ENCODE data around the gene AGPAT2.

AGPAT2 gene

DNA sequence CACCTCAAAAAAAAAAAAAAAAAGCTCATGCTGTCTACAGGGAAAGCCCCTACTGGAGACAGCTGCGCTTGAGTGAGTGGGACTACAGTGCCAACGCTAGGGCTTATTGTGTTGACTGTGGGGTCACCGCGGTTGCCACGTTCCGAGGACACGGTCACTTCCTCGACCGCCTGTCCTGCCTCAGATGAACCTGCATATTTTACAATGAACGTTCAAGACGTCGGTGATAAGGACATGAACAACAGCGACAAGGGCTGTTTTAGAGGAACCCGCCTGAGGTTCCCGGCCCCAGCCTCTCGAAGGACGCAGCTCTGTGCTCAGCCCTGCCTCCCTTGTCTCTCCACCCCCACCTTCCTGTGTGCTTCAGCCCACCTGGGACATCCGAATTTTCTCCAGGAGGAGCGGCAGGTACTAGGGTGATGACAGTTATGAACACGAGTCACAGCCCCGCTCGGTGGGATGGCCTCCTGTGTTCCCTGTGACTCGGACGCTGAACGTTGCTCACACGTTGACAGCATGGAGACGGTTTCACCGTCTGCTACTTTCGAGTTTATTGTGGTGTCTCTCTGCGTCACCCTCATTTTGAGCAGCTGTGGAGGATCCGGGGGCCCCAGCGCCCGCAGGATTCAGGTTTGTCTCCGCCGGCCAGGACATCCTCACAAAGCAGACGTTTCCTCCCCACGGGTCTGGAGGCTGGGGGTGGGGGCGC, 13.9 kb upstream of the AGPAT2 start:
- DNase-seq (ENCODE audit: low read depth, low spot score) = no peak

DNA sequence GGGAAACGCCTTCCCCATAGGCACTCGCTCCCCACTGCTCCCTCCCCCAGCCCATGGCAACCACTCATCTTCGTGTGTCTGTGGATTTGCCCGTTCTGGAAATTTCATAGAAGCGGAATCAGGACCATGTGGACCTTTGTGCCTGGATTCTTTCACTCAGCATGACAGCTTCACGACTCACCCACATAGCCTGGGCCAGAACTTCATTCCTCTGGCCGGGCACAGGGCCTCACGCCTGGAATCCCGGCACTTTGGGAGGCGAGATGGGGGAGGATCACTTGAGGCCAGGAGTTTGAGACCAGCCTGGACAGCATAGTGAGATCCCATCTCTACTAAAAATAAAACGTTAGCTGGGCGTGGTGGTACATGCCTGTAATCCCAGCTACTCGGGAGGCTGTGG, 13.0 kb upstream of the AGPAT2 start:
- DNase-seq (ENCODE audit: low read depth, low spot score) = no peak

DNA sequence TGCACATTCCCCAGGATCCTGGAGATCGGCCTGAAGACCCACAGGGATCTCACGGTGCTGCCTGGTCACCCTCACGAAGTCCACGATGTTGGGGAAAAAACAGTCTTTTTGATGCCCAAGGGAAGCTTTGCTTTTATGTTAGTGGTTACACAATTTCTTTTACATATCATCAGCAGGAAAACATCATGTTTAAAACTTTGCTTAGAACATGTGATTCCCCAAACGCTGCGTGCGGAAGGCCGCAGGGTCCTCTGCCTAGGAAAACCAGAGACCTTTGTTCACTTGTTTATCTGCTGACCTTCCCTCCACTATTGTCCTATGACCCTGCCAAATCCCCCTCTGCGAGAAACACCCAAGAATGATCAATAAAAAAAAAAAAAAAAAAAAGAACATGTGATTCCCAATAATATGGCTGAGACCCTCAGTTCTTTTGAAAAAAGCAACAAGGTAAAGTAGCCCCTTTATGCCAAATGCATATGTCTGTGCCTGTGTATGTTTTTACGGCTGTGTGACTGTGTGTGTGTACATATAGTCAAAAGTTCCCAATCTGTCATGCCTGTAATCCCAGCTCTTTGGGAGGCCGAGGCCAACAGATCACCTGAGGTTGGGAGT, 11.5 kb upstream of the AGPAT2 start:
- no peak for DNase-seq (ENCODE audit: low read depth, low spot score)

GRCh38 chr9:136697821-136698526, 10.7 kb upstream of the AGPAT2 start:
- DNase-seq (ENCODE audit: low read depth, low spot score) = no peak

DNA sequence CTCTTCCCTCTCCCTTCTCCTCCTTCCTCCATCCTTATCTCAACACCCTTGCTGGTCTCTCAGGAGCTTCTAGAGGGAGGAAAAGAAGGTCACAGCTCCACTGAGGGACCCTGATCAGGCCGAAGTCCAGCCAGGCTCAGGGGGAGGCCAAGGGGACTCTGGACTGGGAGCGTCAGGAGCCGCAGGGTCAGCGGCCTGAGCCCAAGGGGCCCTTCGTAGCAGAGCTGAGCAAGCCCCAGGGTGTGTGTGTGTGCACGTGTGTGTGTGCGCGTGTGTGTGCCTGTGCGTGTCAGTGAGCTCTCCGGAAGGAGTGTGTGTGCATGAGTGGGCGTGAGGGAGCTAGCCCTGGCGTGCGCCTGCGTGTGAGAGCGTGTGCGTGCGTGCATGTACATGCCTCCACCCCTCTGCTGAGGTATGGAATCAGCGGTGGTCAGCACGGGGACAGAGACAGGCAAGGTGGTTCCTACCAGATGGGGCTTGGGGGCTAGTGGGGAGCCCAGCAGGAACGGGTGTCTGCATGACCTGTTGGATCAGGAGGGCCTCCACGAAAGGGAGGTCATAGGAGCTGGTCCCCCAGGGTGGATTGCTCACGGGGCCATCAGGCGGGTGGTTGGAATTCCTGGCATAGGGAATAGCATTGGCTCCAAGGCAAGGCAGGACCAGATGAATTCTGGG, 10.0 kb upstream of the AGPAT2 start:
- no peak for DNase-seq (ENCODE audit: low read depth, low spot score)

GRCh38 chr9:136696502-136696901, 9.2 kb upstream of the AGPAT2 start:
- DNase-seq (ENCODE audit: low read depth, low spot score) = no peak

DNA sequence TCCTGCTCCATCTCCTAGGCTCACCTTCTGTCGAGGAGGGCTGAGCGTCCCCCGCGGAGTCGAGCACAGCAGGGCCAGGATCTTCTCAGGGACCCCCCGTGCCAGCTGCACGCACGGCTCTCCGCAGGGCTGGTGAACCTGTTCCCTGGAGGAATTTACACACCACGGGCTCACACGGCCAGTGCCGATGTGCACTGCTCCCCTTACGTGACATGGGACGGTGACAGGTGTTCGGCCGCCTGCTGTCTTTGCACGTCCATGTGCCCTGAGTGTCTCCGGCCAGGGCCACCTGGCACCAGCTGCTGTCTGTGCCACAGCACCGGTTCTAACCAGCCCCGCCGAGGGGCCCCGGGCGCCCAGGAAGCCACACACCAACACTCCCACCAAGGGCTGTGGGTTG, 8.7 kb upstream of the AGPAT2 start:
- DNase-seq (ENCODE audit: low read depth, low spot score) = no peak

GRCh38 chr9:136695435-136695895, 8.2 kb upstream of the AGPAT2 start:
- no peak for DNase-seq (ENCODE audit: low read depth, low spot score)

DNA sequence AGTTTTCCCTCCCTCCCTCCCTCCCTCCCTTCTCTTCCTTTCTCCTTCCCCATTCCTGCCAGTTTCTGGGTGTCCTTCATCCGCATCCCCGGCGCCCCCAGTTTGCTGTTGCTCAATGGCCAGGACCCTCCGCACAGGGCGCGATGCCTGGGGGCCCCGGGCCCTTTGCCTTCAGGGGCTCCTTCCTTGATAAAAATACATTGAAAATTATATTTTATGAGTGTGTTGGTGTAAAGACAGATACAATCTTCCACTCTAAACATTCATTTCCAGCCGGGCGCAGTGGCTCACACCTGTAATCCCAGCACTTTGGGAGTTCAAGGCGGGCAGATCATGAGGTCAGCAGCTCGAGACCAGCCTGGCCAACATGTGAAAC, 7.6 kb upstream of the AGPAT2 start:
- no peak for DNase-seq (ENCODE audit: low read depth, low spot score)

- no peak for DNase-seq (ENCODE audit: low read depth, low spot score)
These were observed 7.1 kb upstream of the AGPAT2 start for GRCh38 chr9:136694163-136694871.

GRCh38 chr9:136693490-136694162, 6.4 kb upstream of the AGPAT2 start:
- DNase-seq (ENCODE audit: low read depth, low spot score) = no peak

DNA sequence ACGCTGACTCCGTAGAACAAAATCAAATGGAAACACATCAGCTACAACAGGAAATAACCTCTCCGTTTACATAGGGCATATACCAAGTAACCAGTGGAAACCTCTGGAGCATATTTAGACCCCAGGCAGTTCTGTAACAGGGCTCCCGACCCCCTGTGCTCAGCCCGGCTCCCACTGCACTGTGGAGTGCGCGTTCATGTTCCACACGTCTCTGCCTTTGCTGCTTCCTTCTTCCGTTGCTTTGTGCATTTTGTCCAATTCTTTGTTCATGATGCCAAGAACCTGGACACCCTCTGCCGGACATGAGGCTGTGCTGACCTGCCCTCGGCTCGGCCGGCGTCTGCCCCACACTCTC, 5.9 kb upstream of the AGPAT2 start:
- no peak for DNase-seq (ENCODE audit: low read depth, low spot score)

DNA sequence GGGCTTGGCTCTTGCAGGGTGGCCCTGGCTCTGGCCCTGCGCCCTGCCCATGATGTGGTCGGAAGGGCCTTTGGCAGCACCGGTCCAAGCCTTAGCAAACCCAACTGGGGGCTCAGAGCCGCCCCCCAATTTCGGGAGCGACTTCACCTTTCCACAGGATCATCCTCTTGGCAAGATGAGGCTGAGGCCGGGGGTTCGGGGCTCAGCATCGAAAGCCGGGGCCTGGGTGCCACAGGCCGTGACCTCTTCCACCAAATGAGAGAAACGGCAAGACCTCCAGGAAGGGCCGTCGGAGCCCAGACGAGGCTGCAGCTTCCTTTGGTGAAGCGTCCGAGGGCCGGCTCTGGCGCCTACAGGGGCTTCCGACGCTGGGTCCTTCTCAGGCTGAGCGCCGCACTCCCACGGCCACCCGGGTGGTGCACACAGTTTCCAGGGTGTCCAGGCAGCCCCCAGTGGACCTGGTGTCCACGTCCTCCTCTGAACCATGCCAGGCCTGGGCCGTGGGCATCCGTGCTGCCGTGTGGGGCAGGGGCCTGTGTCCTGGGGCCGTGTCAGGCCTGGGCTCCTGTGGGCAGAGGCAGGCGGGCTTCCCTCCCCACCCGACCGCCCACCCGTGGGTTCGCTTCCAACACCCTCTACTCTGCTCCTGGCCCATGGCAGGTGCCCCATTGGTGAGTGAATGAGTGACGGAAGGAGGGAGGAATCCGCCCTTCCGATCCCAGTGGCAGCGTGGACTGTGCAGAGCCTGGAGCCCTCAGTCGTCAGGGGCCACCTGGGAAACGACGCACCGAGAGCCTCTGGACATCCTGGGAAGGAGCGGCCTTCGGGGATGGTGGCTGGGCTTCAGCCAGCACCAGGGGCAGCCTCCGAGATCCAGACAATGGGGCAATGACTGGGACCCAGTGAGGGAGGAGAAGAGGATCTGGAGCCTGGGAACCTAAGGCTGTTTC, 5.2 kb upstream of the AGPAT2 start:
- no peak for DNase-seq (ENCODE audit: low read depth, low spot score)

GRCh38 chr9:136691316-136692184, 4.3 kb upstream of the AGPAT2 start:
- no peak for DNase-seq (ENCODE audit: low read depth, low spot score)

DNA sequence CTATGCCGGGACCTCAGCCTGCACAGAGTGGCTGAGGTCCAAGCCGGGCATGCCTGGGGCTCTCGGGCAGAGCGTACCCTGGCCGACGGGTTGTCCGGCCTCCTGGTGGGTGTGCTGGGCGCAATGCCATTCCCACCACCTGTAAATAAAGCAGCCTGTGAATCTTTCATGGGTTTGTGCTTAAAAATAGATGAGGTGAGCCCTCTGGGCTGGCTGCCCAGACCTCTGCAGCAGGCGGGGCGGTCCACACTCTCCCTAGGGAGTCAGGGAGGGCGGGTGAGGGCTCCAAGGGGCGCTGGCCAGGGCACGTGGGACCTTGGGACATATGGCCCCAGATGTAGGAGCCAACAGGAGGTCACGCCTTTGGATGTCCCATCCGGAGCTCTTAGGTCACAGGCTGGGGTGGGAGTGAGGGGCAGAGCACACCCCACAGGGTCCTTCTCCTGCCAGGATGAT, 3.6 kb upstream of the AGPAT2 start:
- no peak for DNase-seq (ENCODE audit: low read depth, low spot score)

- DNase-seq (ENCODE audit: low read depth, low spot score) = no peak
These were observed 3.0 kb upstream of the AGPAT2 start for GRCh38 chr9:136690104-136690805.

GRCh38 chr9:136689108-136689460, 1.8 kb upstream of the AGPAT2 start:
- DNase-seq (ENCODE audit: low read depth, low spot score) = no peak

DNA sequence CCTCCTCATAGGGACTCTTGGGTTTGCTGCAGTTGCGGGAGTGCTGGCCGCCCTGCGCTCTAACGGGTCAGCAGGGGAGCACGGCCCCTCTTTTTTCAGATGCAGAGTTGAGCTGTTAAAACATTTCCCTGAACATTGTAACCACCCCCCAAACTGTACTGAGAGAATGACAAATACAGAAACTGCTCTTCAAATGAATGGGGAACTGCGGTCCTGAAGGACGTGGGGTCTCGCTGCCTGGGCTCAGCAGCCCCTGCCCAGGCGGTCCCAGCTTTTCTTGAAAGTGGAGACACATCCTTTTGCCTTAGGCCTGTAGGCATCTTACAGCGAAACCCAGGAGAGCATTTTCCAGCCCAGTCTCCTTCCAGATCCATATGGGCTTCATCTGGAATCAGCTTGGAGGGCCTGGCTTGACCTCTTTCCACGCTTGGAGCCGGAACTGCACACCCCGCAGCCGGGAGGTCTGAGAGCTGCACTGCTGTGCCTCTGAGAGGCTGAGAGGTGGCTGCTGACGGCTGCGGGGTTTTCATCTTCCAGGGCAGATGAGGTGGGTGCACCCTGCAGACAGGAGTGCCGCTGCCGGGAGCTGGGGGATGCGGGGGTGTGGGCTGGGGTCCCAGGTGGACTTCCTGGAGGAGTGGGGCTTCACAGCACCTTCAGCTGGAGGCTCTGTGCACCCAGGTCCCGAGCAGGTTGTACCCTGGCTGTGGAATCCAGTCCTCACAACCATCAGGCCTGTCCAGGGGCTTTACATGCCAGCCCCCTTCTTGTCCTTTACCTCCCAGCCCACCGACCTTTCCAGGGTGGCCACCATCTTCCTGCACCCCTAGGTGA, 1.2 kb upstream of the AGPAT2 start:
- no peak for DNase-seq (ENCODE audit: low read depth, low spot score)

Data from activated CD4-positive, CD25-positive, alpha-beta regulatory T cell treated with anti-CD3 and anti-CD28 coated beads, Interleukin-2, amount 50 U/mL, for 16 hours (primary cell).